Neuronal stem cell (in vitro differentiated cells): ENCODE results near the gene GRPR.

Experiments
- DNase-seq: peaks from one replicate; pipeline ENCODE4 v3.0.0-alpha.2; 2013; ENCODE audit warnings: low spot score
- H2AFZ ChIP-seq: one replicate; pipeline ENCODE4 v1.6.1; 2013; ENCODE audit warnings: mild to moderate bottlenecking, low read length, inconsistent platforms
- H2AK5ac ChIP-seq: 2 replicates; pipeline ENCODE4 v1.6.1; 2013; ENCODE audit warnings: low read depth, mild to moderate bottlenecking, inconsistent platforms, low read length, moderate library complexity, mixed read lengths
- H2BK120ac ChIP-seq: 2 replicates; pipeline ENCODE4 v1.6.1; 2013; ENCODE audit warnings: low read depth, mild to moderate bottlenecking, inconsistent platforms, low read length, moderate library complexity, mixed read lengths
- H2BK12ac ChIP-seq: one replicate; pipeline ENCODE4 v1.6.1; 2013; ENCODE audit warnings: low read length, inconsistent platforms
- H2BK15ac ChIP-seq: 2 replicates; pipeline ENCODE4 v1.6.1; 2013; ENCODE audit warnings: mild to moderate bottlenecking, low read length, inconsistent platforms, mixed read lengths
- H2BK5ac ChIP-seq: one replicate; pipeline ENCODE4 v1.6.1; 2013; ENCODE audit warnings: inconsistent platforms, mild to moderate bottlenecking, low read length, moderate library complexity
- H3K14ac ChIP-seq: one replicate; pipeline ENCODE4 v1.6.1; 2013; ENCODE audit warnings: low read length, inconsistent platforms
- H3K18ac ChIP-seq: 2 replicates; pipeline ENCODE4 v1.6.1; 2013; ENCODE audit warnings: low read length, inconsistent platforms
- H3K23ac ChIP-seq: 2 replicates; pipeline ENCODE4 v1.6.1; 2013; ENCODE audit warnings: low read depth, mild to moderate bottlenecking, mixed read lengths, low read length, inconsistent platforms; ENCODE audit not compliant: poor library complexity
- H3K27ac ChIP-seq: replicated peaks from 3 replicates; pipeline ENCODE4 v1.5.1; 2013; ENCODE audit warnings: low read length, inconsistent platforms
- H3K27me3 ChIP-seq, 3 experiments: 2 replicates each; pipeline ENCODE4 v1.6.1; 2013; ENCODE audit warnings: low read length in 3 of 3, mild to moderate bottlenecking in 2 of 3, inconsistent platforms in 1 of 3, low read depth in 1 of 3, mixed read lengths in 1 of 3, moderate library complexity in 1 of 3; ENCODE audit not compliant: control insufficient read depth in 3 of 3, insufficient read depth in 3 of 3
- H3K36me3 ChIP-seq, 2 donors: replicated peaks in 1 of 2; 2 replicates each; pipeline ENCODE4 v1.6.1; 2013; ENCODE audit warnings: low read length in 2 of 2; ENCODE audit not compliant: control insufficient read depth in 2 of 2, insufficient read depth in 2 of 2
- H3K4ac ChIP-seq: 2 replicates; pipeline ENCODE4 v1.6.1; 2013; ENCODE audit warnings: inconsistent platforms, mild to moderate bottlenecking, low read length, moderate library complexity
- H3K4me1 ChIP-seq, 2 donors: 1 replicate in 1 of 2; 2 replicates in 1 of 2; pipeline ENCODE4 v1.6.1; 2013; ENCODE audit warnings: low read length in 2 of 2, low read depth in 1 of 2; ENCODE audit not compliant: control insufficient read depth in 2 of 2, insufficient read depth in 1 of 2
- H3K4me2 ChIP-seq: one replicate; pipeline ENCODE4 v1.6.1; 2013; ENCODE audit warnings: mild to moderate bottlenecking, low read length, inconsistent platforms; ENCODE audit not compliant: insufficient read depth, poor library complexity, severe bottlenecking
- H3K4me3 ChIP-seq, 2 donors: 2 replicates each; pipeline ENCODE4 v1.5.1; 2013; ENCODE audit warnings: low read length in 2 of 2, mild to moderate bottlenecking in 2 of 2, inconsistent platforms in 1 of 2, moderate library complexity in 1 of 2
- H3K79me1 ChIP-seq: one replicate; pipeline ENCODE4 v1.6.1; 2013; ENCODE audit warnings: low read depth, mild to moderate bottlenecking, inconsistent platforms, low read length, moderate library complexity
- H3K9ac ChIP-seq: one replicate; pipeline ENCODE4 v1.6.1; 2013; ENCODE audit warnings: mild to moderate bottlenecking, low read depth, low read length, inconsistent platforms; ENCODE audit not compliant: poor library complexity
- H3K9me3 ChIP-seq, 2 donors: replicated peaks in 1 of 2; 2 replicates each; pipeline versions ENCODE3 to v1.6.1; 2013; ENCODE audit warnings: low read length in 2 of 2, mild to moderate bottlenecking in 2 of 2, inconsistent platforms in 1 of 2, low read depth in 1 of 2, mixed read lengths in 1 of 2, moderate library complexity in 1 of 2; ENCODE audit not compliant: control insufficient read depth in 2 of 2, insufficient read depth in 1 of 2
- H4K8ac ChIP-seq: one replicate; pipeline ENCODE4 v1.6.1; 2013; ENCODE audit warnings: low read depth, mild to moderate bottlenecking, inconsistent platforms, low read length, moderate library complexity
- H4K91ac ChIP-seq: one replicate; pipeline ENCODE4 v1.6.1; 2013; ENCODE audit warnings: low read length, low read depth, mild to moderate bottlenecking, inconsistent platforms; ENCODE audit not compliant: poor library complexity
- WGBS, 2 donors: extraction: QIAGEN DNeasy Blood & Tissue Kit; methylation state at CpG; one replicate each; pipeline ENCODE4 v1.1.7; 2013; ENCODE audit warnings: missing lambda C conversion rate in 2 of 2, mixed read lengths in 1 of 2; ENCODE audit not compliant: insufficient read length in 2 of 2, insufficient replicate concordance in 1 of 2; ENCODE audit errors: extremely low coverage in 2 of 2; 5-methylcytosine and 5-hydroxymethylcytosine counted together

The GRPR gene

GRCh38 chrX:16187024-16187760 is 63.8 kb downstream of the GRPR start:
- H3K36me3 ChIP-seq, result no peaks in the 10 kb centered on the region
- H2BK12ac ChIP-seq, result no peak overlapping the region
- H2BK15ac ChIP-seq, result no peak overlapping the region
- no peak overlapping the region for H3K27ac ChIP-seq
- H4K8ac ChIP-seq, result no peak overlapping the region
- H2AFZ ChIP-seq, result no peak overlapping the region
- H2AK5ac ChIP-seq, result no peak overlapping the region
- H3K27me3 ChIP-seq, result peaks cover 0 to 12% (median 0%) of the 10 kb centered on the region in 3 experiments
- no peak overlapping the region for H4K91ac ChIP-seq
- no peaks in the 10 kb centered on the region for H3K9me3 ChIP-seq
- no peak overlapping the region for H3K14ac ChIP-seq
- H3K4me2 ChIP-seq, result no peak overlapping the region
- no peak overlapping the region for H3K4ac ChIP-seq
- H2BK5ac ChIP-seq, result no peak overlapping the region
- no peak overlapping the region for H3K23ac ChIP-seq
- no peak for DNase-seq
- no peaks in the 10 kb centered on the region for H3K79me1 ChIP-seq
- H3K9ac ChIP-seq, result no peak overlapping the region
- H3K4me3 ChIP-seq, result no peak overlapping the region
- WGBS, 2 donors, result no CpG with 5 or more reads among the region's 4 CpGs
- no peak overlapping the region for H2BK120ac ChIP-seq
- no peak overlapping the region for H3K18ac ChIP-seq
- H3K4me1 ChIP-seq, result no peaks in the 10 kb centered on the region

- H2AK5ac ChIP-seq, result no peak overlapping the region
- H4K91ac ChIP-seq, result no peak overlapping the region
- H3K27ac ChIP-seq, result no peak overlapping the region
- no peak overlapping the region for H3K4me2 ChIP-seq
- no peak overlapping the region for H2BK120ac ChIP-seq
- no CpG with 5 or more reads among the region's 1 CpG for WGBS, 2 donors
- no peaks in the 10 kb centered on the region for H3K9me3 ChIP-seq
- no peak overlapping the region for H2AFZ ChIP-seq
- no peak overlapping the region for H2BK15ac ChIP-seq
- DNase-seq, result no peak
- H4K8ac ChIP-seq, result no peak overlapping the region
- no peaks in the 10 kb centered on the region for H3K79me1 ChIP-seq
- no peak overlapping the region for H3K23ac ChIP-seq
- peaks cover 0 to 12% (median 0%) of the 10 kb centered on the region in 3 experiments for H3K27me3 ChIP-seq
- H3K36me3 ChIP-seq, result no peaks in the 10 kb centered on the region
- no peak overlapping the region for H2BK12ac ChIP-seq
- H3K18ac ChIP-seq, result no peak overlapping the region
- H3K9ac ChIP-seq, result no peak overlapping the region
- no peak overlapping the region for H2BK5ac ChIP-seq
- no peak overlapping the region for H3K4me3 ChIP-seq
- no peaks in the 10 kb centered on the region for H3K4me1 ChIP-seq
- no peak overlapping the region for H3K14ac ChIP-seq
- no peak overlapping the region for H3K4ac ChIP-seq
Observed at GRCh38 chrX:16188687-16189086, 65.3 kb downstream of the GRPR start.

GRCh38 chrX:16191605-16192004 is 68.2 kb downstream of the GRPR start:
- no peaks in the 10 kb centered on the region for H3K4me1 ChIP-seq
- WGBS, 2 donors, result no CpG with 5 or more reads among the region's 6 CpGs
- H3K4me3 ChIP-seq, result no peak overlapping the region
- no peak overlapping the region for H3K4ac ChIP-seq
- H2AK5ac ChIP-seq, result no peak overlapping the region
- no peak overlapping the region for H3K18ac ChIP-seq
- no peaks in the 10 kb centered on the region for H3K79me1 ChIP-seq
- H3K23ac ChIP-seq, result no peak overlapping the region
- H4K8ac ChIP-seq, result no peak overlapping the region
- H3K9ac ChIP-seq, result no peak overlapping the region
- no peak overlapping the region for H4K91ac ChIP-seq
- no peaks in the 10 kb centered on the region for H3K36me3 ChIP-seq
- no peaks in the 10 kb centered on the region for H3K9me3 ChIP-seq
- H2BK12ac ChIP-seq, result no peak overlapping the region
- H3K27ac ChIP-seq, result no peak overlapping the region
- H2BK5ac ChIP-seq, result no peak overlapping the region
- H3K4me2 ChIP-seq, result no peak overlapping the region
- peaks cover 0 to 8% (median 0%) of the 10 kb centered on the region in 3 experiments for H3K27me3 ChIP-seq
- DNase-seq, result no peak
- H2BK15ac ChIP-seq, result no peak overlapping the region
- no peak overlapping the region for H2BK120ac ChIP-seq
- H2AFZ ChIP-seq, result no peak overlapping the region
- no peak overlapping the region for H3K14ac ChIP-seq

GRCh38 chrX:16196829-16197228 is 73.5 kb downstream of the GRPR start:
- no peak overlapping the region for H2AFZ ChIP-seq
- no peak for DNase-seq

More at GRCh38 chrX:16196829-16197228, 73.5 kb downstream of the GRPR start:
- Histone ChIP-seq H3K4ac (no peak overlapping the region), H2BK120ac (no peak overlapping the region), H3K23ac (no peak overlapping the region), H3K27me3 (peaks cover 0 to 11% (median 0%) of the 10 kb centered on the region in 3 experiments), H3K4me2 (no peak overlapping the region), H4K8ac (no peak overlapping the region), H4K91ac (no peak overlapping the region), H3K9me3 (no peaks in the 10 kb centered on the region), H2AK5ac (no peak overlapping the region), H3K14ac (no peak overlapping the region), H3K4me3 (no peak overlapping the region), H3K36me3 (no peaks in the 10 kb centered on the region), H2BK5ac (no peak overlapping the region), H3K27ac (no peak overlapping the region), H3K4me1 (no peaks in the 10 kb centered on the region), H3K18ac (no peak overlapping the region), H2BK12ac (no peak overlapping the region), H3K9ac (no peak overlapping the region), H2BK15ac (no peak overlapping the region), H3K79me1 (no peaks in the 10 kb centered on the region)
